ENCODE data around the gene HRAS. TPM values are rescaled to one million over a fixed set of nuclear protein-coding genes. Genes with fewer than 3 reads are reported as not detected.
A peak's percentile ranks its signal among the peaks of the same experiment; 100 is the strongest.

Gene HRAS
- total and polyA plus RNA-seq, 2 of the 13 experiments (the other 11 are each of a cell fraction or from before 2014, with no cell fraction given): 32.9 to 50.0 TPM

DNA sequence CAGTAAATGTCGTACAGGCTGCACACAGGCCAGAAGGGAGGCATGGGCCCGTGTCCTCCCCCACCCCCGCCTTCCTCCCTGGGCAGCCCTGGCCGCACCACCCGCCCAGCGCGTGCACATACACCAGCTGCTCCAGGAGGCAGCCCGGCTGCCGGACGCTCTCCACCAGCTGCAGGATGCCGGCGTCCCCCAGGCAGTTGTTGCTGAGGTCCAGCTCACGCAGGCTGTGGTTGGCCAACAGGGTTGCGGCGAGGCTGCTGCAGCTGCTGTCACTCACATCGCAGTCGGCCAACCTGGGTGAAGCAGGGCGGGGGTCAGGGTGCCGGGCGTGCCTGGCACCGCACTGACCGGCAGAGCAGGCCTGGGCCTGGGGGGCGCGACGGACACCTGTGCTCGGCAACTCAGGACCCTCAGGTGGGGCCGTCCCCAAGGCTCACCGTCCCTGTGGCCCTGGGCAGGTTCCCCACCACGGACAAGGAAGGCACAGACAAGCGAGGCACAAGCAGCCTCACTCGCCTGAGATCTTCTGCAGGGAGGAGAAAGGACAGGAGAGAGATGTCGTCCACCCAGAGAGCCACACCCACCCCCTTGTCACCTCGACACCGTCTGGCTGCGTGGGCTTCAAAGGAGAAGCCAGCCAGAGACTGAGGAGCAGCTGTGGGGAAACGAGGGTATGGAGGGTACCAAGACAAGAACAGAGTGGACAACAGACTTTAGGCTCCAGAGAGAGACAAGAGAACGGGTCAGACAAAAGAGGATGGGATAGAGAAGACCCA lies 40.4 kb downstream of the HRAS start:
- in situ Hi-C loops (cut with HindIII; ENCODE audit: extremely low pct_ligation_motif_present, low pct_unique_long_range_greater_than_20kb): no loop called here
- Histone ChIP-seq H3K4me3 (replicated peaks in 1 of 3; ENCODE audit: insufficient read depth in 1 of 3, low read depth in 2 of 3, low read length in 3 of 3) (no peak overlapping the region), H3K27me3 (ENCODE audit: control insufficient read depth in 1 of 2, insufficient read depth in 2 of 2, low read length in 2 of 2) (no peaks in the 10 kb centered on the region), H3K9me3 (ENCODE audit: low read length) (no peaks in the 10 kb centered on the region), H2AFZ (ENCODE audit: low read length) (no peak overlapping the region), H3K79me2 (ENCODE audit: insufficient read depth, low read length) (no peaks in the 10 kb centered on the region), H3K36me3 (replicated peaks in 1 of 2; ENCODE audit: control insufficient read depth in 1 of 2, insufficient read depth in 2 of 2, low read length in 2 of 2) (peaks cover 36 to 49% of the 10 kb centered on the region in 2 experiments), H3K9ac (ENCODE audit: insufficient read depth, low read depth, low read length) (no peak overlapping the region), H3K4me1 (ENCODE audit: insufficient read depth, low read length) (no peaks in the 10 kb centered on the region), H4K20me1 (ENCODE audit: insufficient read depth, low read length) (no peaks in the 10 kb centered on the region), H3K27ac (ENCODE audit: extremely low read length, insufficient read depth, low read length) (no peak overlapping the region), H3K4me2 (ENCODE audit: low read depth, low read length) (no peak overlapping the region)
- no TSS peak for BruUV-seq (replicated peaks)
- FAIRE-seq (no peak), DNase-seq (ENCODE audit: low spot score) (no peak), ATAC-seq (no peak)
- peak; percentile 42; the same call in 1 of the 2 replicates for TF ChIP-seq RBFOX2 (IDR thresholded peaks at IDR 0.05; ENCODE audit: low read depth, low read length)
- peak; percentile 86 for TF ChIP-seq AGO2 (optimal IDR thresholded peaks at IDR 0.05; ENCODE audit: low read depth, low read length)
- no peak for TF ChIP-seq ZNF17 (CRISPR knock-in tag; IDR thresholded peaks at IDR 0.05)
- TF ChIP-seq PAX8 (CRISPR knock-in tag; IDR thresholded peaks at IDR 0.05; ENCODE audit: borderline replicate concordance): no peak
- peak; percentile 47 for TF ChIP-seq TARDBP (CRISPR knock-in tag; IDR thresholded peaks at IDR 0.05)
- TF ChIP-seq ZC3H13 (CRISPR knock-in tag; IDR thresholded peaks at IDR 0.05): 0 out of 2 replicates have a peak, but pooled peaks have one; percentile 25
- intact Hi-C loops (cut with micrococcal nuclease; ENCODE audit: unreplicated experiment): no loop called here
- 94% methylated on average over 18 of the region's 37 CpGs for WGBS (ENCODE audit: low lambda C conversion rate)
- CTCF ChIA-PET (ENCODE audit: low intra/inter-chr PET ratio, low total read pairs): no interaction called here
- POLR2A ChIA-PET: no interaction called here

DNA sequence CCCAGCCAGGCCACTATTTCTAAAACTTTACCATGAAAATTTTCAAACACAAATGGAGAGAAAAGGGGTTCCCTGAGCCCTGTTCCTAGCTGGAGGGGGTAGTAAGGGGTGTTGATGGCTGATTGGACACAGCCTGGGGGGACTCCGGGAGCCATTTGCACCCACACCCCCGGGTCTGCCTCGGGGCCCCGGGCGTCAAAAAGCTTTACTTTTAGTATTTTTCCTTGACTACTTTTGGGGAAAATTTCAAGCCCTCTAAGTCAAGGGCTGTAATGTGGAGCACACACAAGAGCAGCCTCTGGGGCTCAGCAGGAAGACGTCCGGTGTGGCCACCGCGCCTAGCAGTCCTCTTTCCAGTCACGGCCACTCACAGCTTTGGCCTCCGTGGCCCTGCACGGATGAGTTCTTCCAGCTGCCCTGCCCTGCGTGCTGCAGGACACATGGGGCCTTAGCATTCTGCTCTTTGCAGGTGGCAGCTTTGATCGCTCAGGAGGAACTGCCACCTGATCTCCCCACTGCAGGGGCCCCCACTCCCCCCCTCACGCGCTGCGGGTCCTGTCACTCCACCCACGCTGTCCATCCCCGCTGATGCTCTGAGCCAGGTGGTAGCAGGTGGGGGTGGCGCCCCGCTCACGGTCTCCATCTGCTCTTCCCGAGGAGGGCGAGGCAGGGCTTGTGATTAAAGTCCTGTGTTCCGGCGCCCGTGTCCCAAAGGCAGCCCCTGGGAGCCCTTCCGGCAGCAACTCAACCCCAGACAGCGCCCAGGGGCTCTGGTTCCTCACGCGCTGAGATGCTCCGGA lies 42.7 kb downstream of the HRAS start:
- FAIRE-seq: no peak
- no peaks in the 10 kb centered on the region for H3K4me1 ChIP-seq (ENCODE audit: insufficient read depth, low read length)
- H3K9me3 ChIP-seq (ENCODE audit: low read length): no peaks in the 10 kb centered on the region
- no peak overlapping the region for H3K4me3 ChIP-seq (replicated peaks in 1 of 3; ENCODE audit: insufficient read depth in 1 of 3, low read depth in 2 of 3, low read length in 3 of 3)
- no peak for DNase-seq (ENCODE audit: low spot score)
- peaks cover 17 to 29% of the 10 kb centered on the region in 2 experiments; a peak in 4 of 5 replicates for H3K36me3 ChIP-seq (replicated peaks in 1 of 2; ENCODE audit: control insufficient read depth in 1 of 2, insufficient read depth in 2 of 2, low read length in 2 of 2)
- H4K20me1 ChIP-seq (ENCODE audit: insufficient read depth, low read length): no peaks in the 10 kb centered on the region
- H3K4me2 ChIP-seq (ENCODE audit: low read depth, low read length): no peak overlapping the region
- H3K9ac ChIP-seq (ENCODE audit: insufficient read depth, low read depth, low read length): no peak overlapping the region
- POLR2A ChIA-PET: no interaction called here
- H3K27me3 ChIP-seq (ENCODE audit: control insufficient read depth in 1 of 2, insufficient read depth in 2 of 2, low read length in 2 of 2): no peaks in the 10 kb centered on the region
- no peak overlapping the region for H2AFZ ChIP-seq (ENCODE audit: low read length)
- intact Hi-C loops (cut with micrococcal nuclease; ENCODE audit: unreplicated experiment) (no loop called here), in situ Hi-C loops (cut with HindIII; ENCODE audit: extremely low pct_ligation_motif_present, low pct_unique_long_range_greater_than_20kb) (no loop called here)
- 97% methylated on average over 26 of the region's 32 CpGs for WGBS (ENCODE audit: low lambda C conversion rate)
- H3K27ac ChIP-seq (ENCODE audit: extremely low read length, insufficient read depth, low read length): no peak overlapping the region
- no peaks in the 10 kb centered on the region for H3K79me2 ChIP-seq (ENCODE audit: insufficient read depth, low read length)
- no TSS peak for BruUV-seq (replicated peaks)
- ATAC-seq: no peak
- CTCF ChIA-PET (ENCODE audit: low intra/inter-chr PET ratio, low total read pairs): no interaction called here
- TF ChIP-seq POLR2G (IDR thresholded peaks at IDR 0.05; ENCODE audit: low read depth, low read length): 0 out of 2 replicates have a peak, but pooled peaks have one; percentile 3
- TF ChIP-seq, protein P1, sequence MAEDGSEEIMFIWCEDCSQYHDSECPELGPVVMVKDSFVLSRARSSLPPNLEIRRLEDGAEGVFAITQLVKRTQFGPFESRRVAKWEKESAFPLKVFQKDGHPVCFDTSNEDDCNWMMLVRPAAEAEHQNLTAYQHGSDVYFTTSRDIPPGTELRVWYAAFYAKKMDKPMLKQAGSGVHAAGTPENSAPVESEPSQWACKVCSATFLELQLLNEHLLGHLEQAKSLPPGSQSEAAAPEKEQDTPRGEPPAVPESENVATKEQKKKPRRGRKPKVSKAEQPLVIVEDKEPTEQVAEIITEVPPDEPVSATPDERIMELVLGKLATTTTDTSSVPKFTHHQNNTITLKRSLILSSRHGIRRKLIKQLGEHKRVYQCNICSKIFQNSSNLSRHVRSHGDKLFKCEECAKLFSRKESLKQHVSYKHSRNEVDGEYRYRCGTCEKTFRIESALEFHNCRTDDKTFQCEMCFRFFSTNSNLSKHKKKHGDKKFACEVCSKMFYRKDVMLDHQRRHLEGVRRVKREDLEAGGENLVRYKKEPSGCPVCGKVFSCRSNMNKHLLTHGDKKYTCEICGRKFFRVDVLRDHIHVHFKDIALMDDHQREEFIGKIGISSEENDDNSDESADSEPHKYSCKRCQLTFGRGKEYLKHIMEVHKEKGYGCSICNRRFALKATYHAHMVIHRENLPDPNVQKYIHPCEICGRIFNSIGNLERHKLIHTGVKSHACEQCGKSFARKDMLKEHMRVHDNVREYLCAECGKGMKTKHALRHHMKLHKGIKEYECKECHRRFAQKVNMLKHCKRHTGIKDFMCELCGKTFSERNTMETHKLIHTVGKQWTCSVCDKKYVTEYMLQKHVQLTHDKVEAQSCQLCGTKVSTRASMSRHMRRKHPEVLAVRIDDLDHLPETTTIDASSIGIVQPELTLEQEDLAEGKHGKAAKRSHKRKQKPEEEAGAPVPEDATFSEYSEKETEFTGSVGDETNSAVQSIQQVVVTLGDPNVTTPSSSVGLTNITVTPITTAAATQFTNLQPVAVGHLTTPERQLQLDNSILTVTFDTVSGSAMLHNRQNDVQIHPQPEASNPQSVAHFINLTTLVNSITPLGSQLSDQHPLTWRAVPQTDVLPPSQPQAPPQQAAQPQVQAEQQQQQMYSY (CRISPR knock-in tag; IDR thresholded peaks at IDR 0.05): no peak
- TF ChIP-seq SNRNP70 (IDR thresholded peaks at IDR 0.05; ENCODE audit: low read depth, low read length): no peak
- TF ChIP-seq AGO2 (optimal IDR thresholded peaks at IDR 0.05; ENCODE audit: low read depth, low read length): peak; percentile 90
- TF ChIP-seq ZNF224 (CRISPR knock-in tag; IDR thresholded peaks at IDR 0.05): no peak
- TF ChIP-seq POLR2A (IDR thresholded peaks at IDR 0.05; ENCODE audit: insufficient read depth in 1 of 2, low read depth in 2 of 2, low read length in 2 of 2): peak in 1 of 2 experiments; percentile 25; a peak in 1 of 4 replicates
